GM12801 (cell line): ENCODE results near the gene C10orf105.

ENCODE experiments used
- CTCF ChIP-seq: IDR thresholded peaks from one replicate; pipeline ENCODE4 v1.5.1; 2011; ENCODE audit warnings: control low read depth; ENCODE audit not compliant: insufficient read length; ENCODE audit errors: extremely low read depth

Gene C10orf105

GRCh38 chr10:71712170-71712569 lies 7.4 kb downstream of the C10orf105 start:
- TF ChIP-seq CTCF, result no peak

GRCh38 chr10:71711052-71711623 lies 8.4 kb downstream of the C10orf105 start:
- no peak for TF ChIP-seq CTCF

DNA sequence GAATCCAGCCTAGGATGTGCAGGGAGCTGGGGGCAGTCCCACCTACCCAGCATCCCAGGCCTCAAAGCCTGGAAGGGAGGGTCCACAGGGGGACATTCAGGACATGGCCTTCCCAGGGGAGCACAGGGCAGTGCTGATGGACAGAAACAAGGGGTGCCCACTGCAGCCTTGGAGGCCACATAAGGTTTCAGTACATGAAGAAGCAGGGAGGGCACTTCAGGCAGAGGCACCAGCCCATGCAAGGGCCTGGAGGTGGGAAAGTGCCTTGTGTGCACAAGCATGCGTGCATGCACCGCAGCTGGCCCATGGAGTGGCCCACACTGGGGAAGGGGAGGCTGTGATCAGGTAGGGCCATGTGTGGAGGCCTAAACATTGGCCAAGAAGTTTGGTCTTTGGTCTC lies 9.1 kb downstream of the C10orf105 start:
- no peak for TF ChIP-seq CTCF

DNA sequence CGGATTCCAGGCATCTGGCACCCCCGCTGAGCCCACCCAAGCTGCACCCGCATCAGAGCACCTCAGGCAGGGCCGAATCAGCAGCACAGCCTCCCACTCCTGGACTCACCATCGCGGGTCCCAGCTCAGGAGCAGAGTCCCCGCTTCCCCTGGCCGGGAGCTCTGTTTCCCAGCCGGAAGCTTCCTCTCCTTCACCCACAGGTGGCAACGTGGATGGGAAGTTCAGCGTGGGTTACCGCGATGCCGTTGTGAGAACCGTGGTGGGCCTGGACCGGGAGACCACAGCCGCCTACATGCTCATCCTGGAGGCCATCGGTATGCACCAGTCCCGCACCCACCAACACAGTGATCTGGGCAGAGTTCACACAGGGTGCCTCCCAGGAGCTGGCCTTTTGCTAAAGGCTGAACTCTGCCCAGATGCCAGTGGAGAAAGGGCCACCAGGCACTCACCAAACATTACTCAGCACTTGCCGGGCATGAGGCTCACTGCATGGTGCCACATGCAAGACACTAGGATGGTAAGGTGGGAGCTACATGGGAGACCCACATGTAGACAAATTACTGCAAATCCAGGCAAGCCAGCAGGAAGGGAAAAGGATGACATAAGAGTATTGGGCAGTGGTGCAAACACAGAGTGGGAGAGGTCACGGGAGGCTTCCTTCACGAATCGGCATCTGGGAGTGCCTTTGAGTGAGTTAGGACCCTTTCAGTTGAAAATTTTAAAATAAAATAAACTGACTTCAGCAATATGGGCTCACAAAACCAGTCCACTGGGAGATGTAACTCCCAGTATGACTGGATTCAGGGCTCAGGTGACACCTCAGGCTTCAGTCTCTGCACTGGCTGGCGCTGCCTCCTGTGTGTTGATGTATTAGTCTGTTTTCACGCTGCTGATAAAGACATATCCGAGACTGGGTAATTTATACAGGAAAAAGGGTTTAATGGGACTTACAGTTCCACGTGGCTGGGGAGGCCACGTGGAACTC lies 10.4 kb downstream of the C10orf105 start:
- TF ChIP-seq CTCF, result no peak

DNA sequence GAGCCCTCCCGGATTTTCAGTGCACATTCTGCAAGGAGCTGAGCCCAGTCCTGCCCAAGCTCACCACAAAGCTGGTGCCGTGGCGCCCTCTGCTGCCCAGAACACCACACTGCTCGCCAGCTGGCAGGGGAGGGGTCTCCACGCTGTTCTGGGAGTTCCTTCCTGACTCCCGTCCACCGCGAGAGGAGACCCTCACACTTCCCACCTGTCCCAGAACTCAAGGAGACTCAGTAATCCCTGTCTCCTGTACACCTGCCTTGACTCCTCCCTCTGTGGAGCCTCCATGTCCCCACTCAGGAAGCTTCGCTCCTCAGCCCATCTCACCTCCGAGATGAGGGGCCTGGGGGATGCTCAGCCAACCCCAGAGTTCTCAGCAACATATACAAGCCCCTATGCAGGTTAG lies 11.3 kb downstream of the C10orf105 start:
- no peak for TF ChIP-seq CTCF

DNA sequence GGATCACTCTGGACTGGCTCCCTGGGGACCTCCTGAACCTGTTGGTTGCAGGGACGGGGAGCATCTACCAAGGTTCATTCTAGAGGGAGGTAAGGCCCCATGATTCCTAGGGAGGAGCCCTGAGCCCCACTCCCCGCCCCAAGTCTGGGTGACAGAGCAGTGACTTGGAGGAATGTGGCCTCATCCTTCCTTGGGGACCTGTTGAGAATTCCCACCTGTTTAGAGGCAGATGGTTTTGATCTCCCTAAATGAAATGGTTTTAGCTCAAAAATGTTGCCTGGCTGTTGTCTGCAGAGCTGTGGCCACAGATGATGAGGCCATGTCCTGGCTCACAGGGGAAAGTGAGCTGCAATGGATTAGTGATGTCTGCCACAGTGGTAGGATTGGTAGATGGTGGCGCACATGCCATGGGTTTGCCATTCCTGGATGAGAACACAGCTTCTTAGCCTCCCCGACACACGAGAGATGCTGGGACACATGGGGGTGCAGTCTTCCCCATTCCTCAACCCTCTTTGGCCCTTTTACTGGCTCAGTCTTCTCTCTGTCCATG lies 12.3 kb downstream of the C10orf105 start:
- TF ChIP-seq CTCF, result no peak
